GM21447 (cell line): ENCODE results near the gene NAPA.

Experiments
- ATAC-seq: cut with Tn5 transposase; IDR thresholded peaks from one replicate; pipeline ENCODE4 v1.9.1; 2021; ENCODE audit not compliant: unreplicated experiment

NAPA gene

GRCh38 chr19:47503130-47503825 lies 11.6 kb downstream of the NAPA start:
- no peak for ATAC-seq

GRCh38 chr19:47499863-47500830 lies 14.7 kb downstream of the NAPA start:
- no peak for ATAC-seq

- ATAC-seq: no peak
Observed at GRCh38 chr19:47499371-47499770, 15.5 kb downstream of the NAPA start.

- ATAC-seq: no peak
Observed at GRCh38 chr19:47498561-47498960, 16.3 kb downstream of the NAPA start.

GRCh38 chr19:47497821-47498520 lies 16.9 kb downstream of the NAPA start:
- ATAC-seq: no peak

GRCh38 chr19:47497050-47497766 lies 17.7 kb downstream of the NAPA start:
- ATAC-seq: no peak

GRCh38 chr19:47495478-47496372 lies 19.1 kb downstream of the NAPA start:
- ATAC-seq: no peak

GRCh38 chr19:47494729-47495128 lies 20.1 kb downstream of the NAPA start:
- ATAC-seq: no peak

GRCh38 chr19:47494211-47494547 lies 20.7 kb downstream of the NAPA start:
- no peak for ATAC-seq

- no peak for ATAC-seq
Observed at GRCh38 chr19:47493378-47494210, 21.3 kb downstream of the NAPA start.

- ATAC-seq: no peak
Observed at GRCh38 chr19:47492571-47493377, 22.1 kb downstream of the NAPA start.

GRCh38 chr19:47492137-47492533 lies 22.7 kb downstream of the NAPA start:
- no peak for ATAC-seq

- ATAC-seq: no peak
Observed at GRCh38 chr19:47491358-47492136, 23.3 kb downstream of the NAPA start.

GRCh38 chr19:47490847-47491246 lies 24.0 kb downstream of the NAPA start:
- no peak for ATAC-seq

GRCh38 chr19:47490031-47490430 lies 24.8 kb downstream of the NAPA start:
- ATAC-seq: no peak

GRCh38 chr19:47489072-47489914 lies 25.6 kb downstream of the NAPA start:
- ATAC-seq: no peak
